Bronchial epithelial cell (primary cell): ENCODE results near the gene DPYD. TPM values are rescaled to one million over a fixed set of nuclear protein-coding genes. Genes with fewer than 3 reads are reported as not detected.

Experiments used
- DNase-seq: peaks from one replicate; pipeline ENCODE4 v3.0.0-alpha.2; 2010; ENCODE audit warnings: low read depth
- FAIRE-seq: peaks from 2 replicates; lab custom pipeline; 2011; peaks lifted over from hg19 to GRCh38; lab: Jason Lieb, UNC
- H3K27me3 ChIP-seq: 2 replicates; pipeline ENCODE4 v1.5.1; 2011; ENCODE audit warnings: low read length; ENCODE audit not compliant: control insufficient read depth, insufficient read depth
- H3K36me3 ChIP-seq: 2 replicates; pipeline ENCODE4 v1.5.1; 2011; ENCODE audit warnings: low read length; ENCODE audit not compliant: control insufficient read depth, insufficient read depth
- H3K4me3 ChIP-seq: 2 replicates; pipeline ENCODE4 v1.5.1; 2011; ENCODE audit warnings: mild to moderate bottlenecking, low read depth, low read length, control low read depth
- total RNA-seq: library from RNA; depleted of rRNA; stranded (reverse); fragments of >200 nt; gene quantifications from 2 replicates; pipeline ENCODE4 v1.2.1, GENCODE V29; 2014
- TF ChIP-seq, protein P1 (sequence below): IDR thresholded peaks from 2 replicates; pipeline ENCODE4 v1.5.1; 2011; ENCODE audit warnings: mild to moderate bottlenecking, moderate library complexity, low read length, control low read depth, inconsistent platforms; ENCODE audit not compliant: insufficient read depth, severe bottlenecking

The DPYD gene
- total RNA-seq, 1 donor from 2014 or later = 1.6 TPM

DNA sequence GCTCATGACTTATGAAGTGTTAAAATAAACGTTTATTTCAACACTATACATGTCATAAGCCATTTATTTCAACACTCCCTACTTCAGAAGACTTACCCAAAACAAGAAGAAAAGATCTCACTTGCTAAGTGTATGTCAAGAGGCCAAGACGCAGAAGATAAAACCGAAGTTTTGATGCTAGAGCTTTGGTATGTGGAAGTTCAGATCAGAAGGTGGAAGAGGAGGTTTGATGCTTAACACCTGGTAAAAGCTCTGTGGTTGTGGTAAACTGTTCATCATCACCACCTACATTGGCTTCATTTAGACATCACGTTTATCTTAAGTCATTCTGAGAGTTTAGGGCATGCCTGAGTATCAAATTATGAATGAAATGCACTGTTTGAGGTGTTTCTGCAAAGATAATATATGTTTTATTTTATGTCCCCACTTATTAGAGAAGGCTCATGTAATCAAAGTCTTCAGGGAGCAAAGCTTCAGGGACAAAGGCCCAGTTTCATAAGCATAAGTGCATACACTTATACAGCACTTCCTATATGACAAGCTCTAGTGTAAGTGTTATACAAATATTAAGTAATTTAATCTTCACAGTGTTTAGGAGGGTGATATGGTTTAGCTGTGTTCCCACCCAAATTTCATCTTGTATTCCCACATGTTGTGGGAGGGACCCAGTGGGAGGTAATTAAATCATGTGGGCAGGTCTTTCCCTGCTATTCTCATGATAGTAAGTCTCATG, 665.9 kb downstream of the DPYD start:
- TF ChIP-seq, protein P1, sequence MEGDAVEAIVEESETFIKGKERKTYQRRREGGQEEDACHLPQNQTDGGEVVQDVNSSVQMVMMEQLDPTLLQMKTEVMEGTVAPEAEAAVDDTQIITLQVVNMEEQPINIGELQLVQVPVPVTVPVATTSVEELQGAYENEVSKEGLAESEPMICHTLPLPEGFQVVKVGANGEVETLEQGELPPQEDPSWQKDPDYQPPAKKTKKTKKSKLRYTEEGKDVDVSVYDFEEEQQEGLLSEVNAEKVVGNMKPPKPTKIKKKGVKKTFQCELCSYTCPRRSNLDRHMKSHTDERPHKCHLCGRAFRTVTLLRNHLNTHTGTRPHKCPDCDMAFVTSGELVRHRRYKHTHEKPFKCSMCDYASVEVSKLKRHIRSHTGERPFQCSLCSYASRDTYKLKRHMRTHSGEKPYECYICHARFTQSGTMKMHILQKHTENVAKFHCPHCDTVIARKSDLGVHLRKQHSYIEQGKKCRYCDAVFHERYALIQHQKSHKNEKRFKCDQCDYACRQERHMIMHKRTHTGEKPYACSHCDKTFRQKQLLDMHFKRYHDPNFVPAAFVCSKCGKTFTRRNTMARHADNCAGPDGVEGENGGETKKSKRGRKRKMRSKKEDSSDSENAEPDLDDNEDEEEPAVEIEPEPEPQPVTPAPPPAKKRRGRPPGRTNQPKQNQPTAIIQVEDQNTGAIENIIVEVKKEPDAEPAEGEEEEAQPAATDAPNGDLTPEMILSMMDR = no peak
- no peaks in the 10 kb centered on the region for H3K27me3 ChIP-seq
- no peaks in the 10 kb centered on the region for H3K36me3 ChIP-seq
- DNase-seq (no peak), FAIRE-seq (no peak)
- H3K4me3 ChIP-seq = no peak overlapping the region

DNA sequence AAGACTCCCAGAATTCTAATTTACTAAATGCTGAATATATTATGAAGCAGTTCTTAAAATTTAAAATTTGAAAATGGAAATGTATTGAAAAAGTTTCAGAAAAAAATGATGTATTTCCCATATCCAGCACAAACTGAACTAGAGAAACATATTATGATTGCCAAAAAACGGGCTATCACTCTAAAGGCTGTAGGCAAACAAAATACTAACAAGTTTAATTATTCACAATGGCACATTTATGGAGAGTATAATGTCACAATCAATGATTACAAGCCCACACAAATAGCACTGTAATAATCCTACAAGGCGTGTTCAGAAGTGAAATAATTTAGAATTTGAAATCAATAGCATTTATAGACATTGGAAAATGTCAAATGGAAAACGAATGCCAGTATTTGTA, 667.9 kb downstream of the DPYD start:
- TF ChIP-seq, protein P1 = no peak
- no peak overlapping the region for H3K4me3 ChIP-seq
- FAIRE-seq = no peak
- no peak for DNase-seq
- H3K27me3 ChIP-seq = no peaks in the 10 kb centered on the region
- no peaks in the 10 kb centered on the region for H3K36me3 ChIP-seq

DNA sequence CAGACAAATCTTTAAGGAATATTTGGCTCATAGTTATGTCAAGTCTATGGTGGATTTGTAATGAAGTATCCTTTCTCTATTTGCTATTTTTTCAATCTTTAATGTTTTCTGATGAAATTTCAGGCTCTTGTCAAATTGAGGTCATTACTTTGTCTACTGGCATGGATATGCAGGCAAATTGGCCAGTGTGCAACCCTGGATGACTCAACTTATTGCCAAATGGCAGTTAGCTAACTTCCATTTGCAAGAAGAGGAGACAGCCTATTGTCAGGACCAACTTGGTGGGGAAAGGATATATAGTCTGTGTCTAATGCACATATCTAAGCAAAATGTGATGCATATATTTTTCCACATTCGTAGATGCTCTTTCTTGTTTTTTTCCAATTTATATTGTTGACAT, 668.8 kb downstream of the DPYD start:
- no peaks in the 10 kb centered on the region for H3K27me3 ChIP-seq
- H3K36me3 ChIP-seq = no peaks in the 10 kb centered on the region
- H3K4me3 ChIP-seq = no peak overlapping the region
- DNase-seq (peak; percentile 86), FAIRE-seq (no peak)
- TF ChIP-seq, protein P1 = no peak

DNA sequence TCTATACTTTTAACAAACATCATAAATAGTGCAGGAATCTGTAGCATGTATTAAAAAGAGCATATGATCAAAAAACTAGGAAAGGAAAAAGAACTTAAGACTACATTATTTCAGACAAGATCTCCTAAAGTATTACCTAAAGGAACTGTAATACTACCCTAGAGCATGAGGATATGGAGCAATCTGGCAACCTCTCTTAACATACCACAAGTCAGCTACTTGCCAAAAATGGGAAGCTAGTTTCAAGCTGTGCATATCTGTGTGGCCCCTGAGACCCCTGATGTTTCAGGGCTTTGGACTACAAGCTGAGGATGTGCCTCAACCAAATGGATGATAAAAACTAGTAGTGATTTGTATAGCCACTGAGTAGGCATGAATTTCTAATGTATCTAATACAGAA, 673.6 kb downstream of the DPYD start:
- DNase-seq = no peak
- TF ChIP-seq, protein P1 = no peak

DNA sequence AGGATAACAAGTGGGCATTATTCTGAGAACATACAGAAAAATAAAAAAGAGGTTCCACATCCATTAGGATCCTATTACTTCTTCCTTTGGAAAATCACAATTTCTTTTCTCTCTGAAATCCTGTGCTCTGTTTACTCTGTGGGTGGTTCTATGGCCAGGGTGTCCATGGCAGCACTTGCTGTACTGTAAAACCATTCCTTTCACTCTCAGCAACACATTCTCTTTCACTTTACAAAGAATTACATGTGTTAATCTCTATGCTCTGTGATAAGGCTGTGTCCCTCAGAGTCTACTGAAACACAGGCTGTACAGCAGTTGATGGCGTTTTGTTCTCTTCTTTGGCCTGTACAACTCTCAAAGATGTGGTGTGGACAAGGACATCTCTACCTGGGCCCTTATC, 675.2 kb downstream of the DPYD start:
- TF ChIP-seq, protein P1 = no peak
- Histone ChIP-seq H3K4me3 (no peak overlapping the region), H3K36me3 (no peaks in the 10 kb centered on the region), H3K27me3 (no peaks in the 10 kb centered on the region)
- no peak for DNase-seq
- no peak for FAIRE-seq

More for the DNA sequence above, 673.6 kb downstream of the DPYD start:
- Histone ChIP-seq H3K27me3 (no peaks in the 10 kb centered on the region), H3K36me3 (no peaks in the 10 kb centered on the region), H3K4me3 (no peak overlapping the region)
- FAIRE-seq = no peak

DNA sequence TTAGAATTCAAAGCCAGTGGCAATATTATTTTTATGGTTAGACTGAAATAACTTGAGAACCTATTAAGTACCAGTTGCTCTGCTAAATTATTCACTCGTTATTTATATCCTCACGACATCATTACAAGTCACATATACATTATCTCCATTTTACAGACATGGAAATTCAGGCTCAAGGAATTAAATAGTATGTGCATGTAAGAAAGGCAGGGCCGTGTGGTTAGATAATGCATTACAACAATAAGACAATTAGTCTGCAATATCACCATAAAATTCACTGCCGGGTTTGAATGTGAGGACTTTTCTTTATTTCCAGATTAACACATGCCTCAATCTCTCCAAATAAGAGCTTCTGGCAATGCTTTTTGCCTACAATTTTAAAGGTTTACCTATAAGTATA, 675.8 kb downstream of the DPYD start:
- Histone ChIP-seq H3K36me3 (no peaks in the 10 kb centered on the region), H3K4me3 (no peak overlapping the region), H3K27me3 (no peaks in the 10 kb centered on the region)
- no peak for FAIRE-seq
- no peak for DNase-seq
- TF ChIP-seq, protein P1 = no peak
